HepG2 (cell line): ENCODE data around the gene PDE3B. TPM values are rescaled to one million over a fixed set of nuclear protein-coding genes. Genes with fewer than 3 reads are reported as not detected.

Source experiments
- CEBPB ChIP-seq: IDR thresholded peaks from 2 replicates; pipeline ENCODE4 v1.6.1; 2011; ENCODE audit warnings: low read depth, low read length, improper control_type of control experiment, borderline replicate concordance
- HDAC1 ChIP-seq: sonication (generic); formaldehyde crosslinking; IDR thresholded peaks from 2 replicates; pipeline ENCODE4 v1.5.1; 2020; ENCODE audit warnings: mild to moderate bottlenecking, missing genetic modification reagents
- HNRNPH1 ChIP-seq: fragments of 200-400 bp; formaldehyde crosslinking; optimal IDR thresholded peaks from 2 replicates; pipeline ENCODE3; 2017; ENCODE audit warnings: mild to moderate bottlenecking, low read depth, low read length
- KLF9 ChIP-seq: IDR thresholded peaks from 2 replicates; pipeline ENCODE4 v1.6.1; 2016; ENCODE audit warnings: low read depth
- MIER2 ChIP-seq: IDR thresholded peaks from 2 replicates; pipeline ENCODE4 v1.6.1; 2016; ENCODE audit warnings: missing biosample characterization, missing genetic modification reagents
- POLR2AphosphoS2 ChIP-seq: IDR thresholded peaks from 2 replicates; pipeline ENCODE4 v1.6.1; 2011; ENCODE audit warnings: low read depth, low read length, improper control_type of control experiment
- ZNF17 ChIP-seq: sonication (generic); formaldehyde crosslinking; IDR thresholded peaks from 2 replicates; pipeline ENCODE4 v1.5.0; 2020; ENCODE audit warnings: mild to moderate bottlenecking, missing genetic modification reagents
- polyA plus RNA-seq, 8 experiments: library from polyadenylated mRNA; depleted of rRNA in 3 of 8; stranded (reverse) in 7 of 8; unstranded in 1 of 8; fragments of >200 nt; fragmentation: Illumina TruSeq in 4 of 8; extraction: Trizol in 4 of 8; gene quantifications; 2 replicates each; pipeline versions ENCODE4 v1.2.1 to v1.2.3, GENCODE V29; 2011 to 2016; ENCODE audit warnings: low read depth in 4 of 8, missing spikeins in 1 of 8, mixed read lengths in 1 of 8; ENCODE audit not compliant: insufficient read depth in 1 of 8
- total RNA-seq, 5 experiments: library from RNA; depleted of rRNA; stranded (reverse); fragments of >200 nt; fragmentation: Illumina TruSeq; extraction: Trizol; gene quantifications; 2 replicates each; pipeline ENCODE4 v1.2.3, GENCODE V29; 2016; ENCODE audit warnings: low read depth in 1 of 5
- TF ChIP-seq, protein P1 (sequence below): sonication (generic); formaldehyde crosslinking; IDR thresholded peaks from 2 replicates; pipeline ENCODE4 v1.8.1; 2022; ENCODE audit warnings: low read depth, mild to moderate bottlenecking, missing genetic modification reagents
- TF ChIP-seq, protein P2 (sequence below): sonication (generic); formaldehyde crosslinking; IDR thresholded peaks from 2 replicates; pipeline ENCODE4 v1.5.1; 2020; ENCODE audit warnings: missing genetic modification reagents, mild to moderate bottlenecking, borderline replicate concordance
- TF ChIP-seq, protein P3 (sequence below): IDR thresholded peaks from 2 replicates; pipeline ENCODE4 v1.6.1; 2016; ENCODE audit warnings: low read depth, control low read depth
- TF ChIP-seq, protein P4 (sequence below): sonication (generic); formaldehyde crosslinking; IDR thresholded peaks from 2 replicates; pipeline ENCODE4 v1.8.0; 2022; ENCODE audit warnings: missing genetic modification reagents, mild to moderate bottlenecking, inconsistent platforms, borderline replicate concordance
- TF ChIP-seq, protein P5 (sequence below): sonication (generic); formaldehyde crosslinking; IDR thresholded peaks from 2 replicates; pipeline ENCODE4 v1.5.0; 2020; ENCODE audit warnings: mild to moderate bottlenecking, missing genetic modification reagents
- TF ChIP-seq, protein P6 (sequence below): sonication (generic); formaldehyde crosslinking; IDR thresholded peaks from 2 replicates; pipeline ENCODE4 v1.4.0; 2020; ENCODE audit warnings: missing genetic modification reagents
- TF ChIP-seq, protein P7 (sequence below), 2 experiments: fragments of 450-650 bp in 1 of 2; sonication (generic) in 1 of 2; formaldehyde crosslinking; IDR thresholded peaks; 2 replicates each; pipeline versions ENCODE4 v1.5.0 to v1.8.0; 2020 to 2022; ENCODE audit warnings: mild to moderate bottlenecking in 1 of 2, missing genetic modification reagents in 1 of 2

The PDE3B gene
- total and polyA plus RNA-seq, 2 of the 13 experiments (the other 11 are each of a cell fraction or from before 2014, with no cell fraction given), result 14.1 to 26.5 TPM

DNA sequence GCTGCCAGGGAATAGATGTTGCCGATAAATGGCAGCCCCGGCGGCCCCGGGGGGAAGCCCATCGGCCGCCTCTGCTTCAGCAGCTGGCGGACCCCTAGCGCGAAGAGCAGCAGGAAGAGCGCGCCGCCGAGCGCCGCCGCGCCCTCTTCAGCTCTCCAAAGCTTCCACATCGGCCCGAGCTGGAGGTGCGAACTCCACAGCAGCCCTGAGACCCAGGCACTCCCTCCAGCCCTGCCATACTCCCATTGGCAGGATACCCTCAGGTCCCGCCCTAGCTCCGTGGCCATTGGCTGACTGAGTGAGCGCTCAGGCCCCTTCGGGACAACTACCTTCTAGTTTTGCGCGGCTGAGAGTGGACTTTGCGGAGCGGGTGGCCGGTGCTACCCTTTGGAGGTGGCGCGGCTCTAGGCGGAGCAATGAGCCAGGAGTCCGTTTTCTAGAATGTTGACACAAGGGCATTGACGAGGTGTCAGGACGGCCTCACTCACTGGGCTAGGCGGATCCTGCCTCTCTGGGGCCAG is 248.5 kb downstream of the PDE3B start, which contains the start of gene CYP2R1 (continued):
- TF ChIP-seq, protein P1, sequence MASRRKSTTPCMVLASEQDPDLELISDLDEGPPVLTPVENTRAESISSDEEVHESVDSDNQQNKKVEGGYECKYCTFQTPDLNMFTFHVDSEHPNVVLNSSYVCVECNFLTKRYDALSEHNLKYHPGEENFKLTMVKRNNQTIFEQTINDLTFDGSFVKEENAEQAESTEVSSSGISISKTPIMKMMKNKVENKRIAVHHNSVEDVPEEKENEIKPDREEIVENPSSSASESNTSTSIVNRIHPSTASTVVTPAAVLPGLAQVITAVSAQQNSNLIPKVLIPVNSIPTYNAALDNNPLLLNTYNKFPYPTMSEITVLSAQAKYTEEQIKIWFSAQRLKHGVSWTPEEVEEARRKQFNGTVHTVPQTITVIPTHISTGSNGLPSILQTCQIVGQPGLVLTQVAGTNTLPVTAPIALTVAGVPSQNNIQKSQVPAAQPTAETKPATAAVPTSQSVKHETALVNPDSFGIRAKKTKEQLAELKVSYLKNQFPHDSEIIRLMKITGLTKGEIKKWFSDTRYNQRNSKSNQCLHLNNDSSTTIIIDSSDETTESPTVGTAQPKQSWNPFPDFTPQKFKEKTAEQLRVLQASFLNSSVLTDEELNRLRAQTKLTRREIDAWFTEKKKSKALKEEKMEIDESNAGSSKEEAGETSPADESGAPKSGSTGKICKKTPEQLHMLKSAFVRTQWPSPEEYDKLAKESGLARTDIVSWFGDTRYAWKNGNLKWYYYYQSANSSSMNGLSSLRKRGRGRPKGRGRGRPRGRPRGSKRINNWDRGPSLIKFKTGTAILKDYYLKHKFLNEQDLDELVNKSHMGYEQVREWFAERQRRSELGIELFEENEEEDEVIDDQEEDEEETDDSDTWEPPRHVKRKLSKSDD (CRISPR knock-in tag), result no peak
- TF ChIP-seq, protein P2, sequence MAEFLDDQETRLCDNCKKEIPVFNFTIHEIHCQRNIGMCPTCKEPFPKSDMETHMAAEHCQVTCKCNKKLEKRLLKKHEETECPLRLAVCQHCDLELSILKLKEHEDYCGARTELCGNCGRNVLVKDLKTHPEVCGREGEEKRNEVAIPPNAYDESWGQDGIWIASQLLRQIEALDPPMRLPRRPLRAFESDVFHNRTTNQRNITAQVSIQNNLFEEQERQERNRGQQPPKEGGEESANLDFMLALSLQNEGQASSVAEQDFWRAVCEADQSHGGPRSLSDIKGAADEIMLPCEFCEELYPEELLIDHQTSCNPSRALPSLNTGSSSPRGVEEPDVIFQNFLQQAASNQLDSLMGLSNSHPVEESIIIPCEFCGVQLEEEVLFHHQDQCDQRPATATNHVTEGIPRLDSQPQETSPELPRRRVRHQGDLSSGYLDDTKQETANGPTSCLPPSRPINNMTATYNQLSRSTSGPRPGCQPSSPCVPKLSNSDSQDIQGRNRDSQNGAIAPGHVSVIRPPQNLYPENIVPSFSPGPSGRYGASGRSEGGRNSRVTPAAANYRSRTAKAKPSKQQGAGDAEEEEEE, result no peak
- TF ChIP-seq, protein P3, sequence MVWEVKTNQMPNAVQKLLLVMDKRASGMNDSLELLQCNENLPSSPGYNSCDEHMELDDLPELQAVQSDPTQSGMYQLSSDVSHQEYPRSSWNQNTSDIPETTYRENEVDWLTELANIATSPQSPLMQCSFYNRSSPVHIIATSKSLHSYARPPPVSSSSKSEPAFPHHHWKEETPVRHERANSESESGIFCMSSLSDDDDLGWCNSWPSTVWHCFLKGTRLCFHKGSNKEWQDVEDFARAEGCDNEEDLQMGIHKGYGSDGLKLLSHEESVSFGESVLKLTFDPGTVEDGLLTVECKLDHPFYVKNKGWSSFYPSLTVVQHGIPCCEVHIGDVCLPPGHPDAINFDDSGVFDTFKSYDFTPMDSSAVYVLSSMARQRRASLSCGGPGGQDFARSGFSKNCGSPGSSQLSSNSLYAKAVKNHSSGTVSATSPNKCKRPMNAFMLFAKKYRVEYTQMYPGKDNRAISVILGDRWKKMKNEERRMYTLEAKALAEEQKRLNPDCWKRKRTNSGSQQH, result no peak
- TF ChIP-seq, protein P4, sequence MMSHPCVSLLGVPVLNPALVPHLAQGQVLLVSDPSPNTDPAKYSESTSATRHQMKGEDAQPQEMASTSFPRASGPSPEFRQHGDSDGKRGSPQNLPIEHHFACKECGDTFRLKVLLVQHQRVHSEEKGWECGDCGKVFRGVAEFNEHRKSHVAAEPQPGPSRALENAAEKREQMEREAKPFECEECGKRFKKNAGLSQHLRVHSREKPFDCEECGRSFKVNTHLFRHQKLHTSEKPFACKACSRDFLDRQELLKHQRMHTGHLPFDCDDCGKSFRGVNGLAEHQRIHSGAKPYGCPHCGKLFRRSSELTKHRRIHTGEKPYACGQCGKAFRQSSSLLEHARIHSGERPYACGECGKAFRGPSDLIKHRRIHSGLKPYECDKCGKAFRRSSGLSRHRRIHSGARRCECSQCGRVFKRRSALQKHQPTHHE (CRISPR knock-in tag), result 0 out of 2 replicates have a peak, but pooled peaks have one; percentile 42
- TF ChIP-seq, protein P5, sequence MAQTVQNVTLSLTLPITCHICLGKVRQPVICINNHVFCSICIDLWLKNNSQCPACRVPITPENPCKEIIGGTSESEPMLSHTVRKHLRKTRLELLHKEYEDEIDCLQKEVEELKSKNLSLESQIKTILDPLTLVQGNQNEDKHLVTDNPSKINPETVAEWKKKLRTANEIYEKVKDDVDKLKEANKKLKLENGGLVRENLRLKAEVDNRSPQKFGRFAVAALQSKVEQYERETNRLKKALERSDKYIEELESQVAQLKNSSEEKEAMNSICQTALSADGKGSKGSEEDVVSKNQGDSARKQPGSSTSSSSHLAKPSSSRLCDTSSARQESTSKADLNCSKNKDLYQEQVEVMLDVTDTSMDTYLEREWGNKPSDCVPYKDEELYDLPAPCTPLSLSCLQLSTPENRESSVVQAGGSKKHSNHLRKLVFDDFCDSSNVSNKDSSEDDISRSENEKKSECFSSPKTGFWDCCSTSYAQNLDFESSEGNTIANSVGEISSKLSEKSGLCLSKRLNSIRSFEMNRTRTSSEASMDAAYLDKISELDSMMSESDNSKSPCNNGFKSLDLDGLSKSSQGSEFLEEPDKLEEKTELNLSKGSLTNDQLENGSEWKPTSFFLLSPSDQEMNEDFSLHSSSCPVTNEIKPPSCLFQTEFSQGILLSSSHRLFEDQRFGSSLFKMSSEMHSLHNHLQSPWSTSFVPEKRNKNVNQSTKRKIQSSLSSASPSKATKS, result no peak
- TF ChIP-seq CEBPB, result no peak
- no peak for TF ChIP-seq POLR2AphosphoS2
- TF ChIP-seq KLF9, result no peak
- TF ChIP-seq MIER2 (CRISPR knock-in tag), result no peak
- TF ChIP-seq, protein P6, sequence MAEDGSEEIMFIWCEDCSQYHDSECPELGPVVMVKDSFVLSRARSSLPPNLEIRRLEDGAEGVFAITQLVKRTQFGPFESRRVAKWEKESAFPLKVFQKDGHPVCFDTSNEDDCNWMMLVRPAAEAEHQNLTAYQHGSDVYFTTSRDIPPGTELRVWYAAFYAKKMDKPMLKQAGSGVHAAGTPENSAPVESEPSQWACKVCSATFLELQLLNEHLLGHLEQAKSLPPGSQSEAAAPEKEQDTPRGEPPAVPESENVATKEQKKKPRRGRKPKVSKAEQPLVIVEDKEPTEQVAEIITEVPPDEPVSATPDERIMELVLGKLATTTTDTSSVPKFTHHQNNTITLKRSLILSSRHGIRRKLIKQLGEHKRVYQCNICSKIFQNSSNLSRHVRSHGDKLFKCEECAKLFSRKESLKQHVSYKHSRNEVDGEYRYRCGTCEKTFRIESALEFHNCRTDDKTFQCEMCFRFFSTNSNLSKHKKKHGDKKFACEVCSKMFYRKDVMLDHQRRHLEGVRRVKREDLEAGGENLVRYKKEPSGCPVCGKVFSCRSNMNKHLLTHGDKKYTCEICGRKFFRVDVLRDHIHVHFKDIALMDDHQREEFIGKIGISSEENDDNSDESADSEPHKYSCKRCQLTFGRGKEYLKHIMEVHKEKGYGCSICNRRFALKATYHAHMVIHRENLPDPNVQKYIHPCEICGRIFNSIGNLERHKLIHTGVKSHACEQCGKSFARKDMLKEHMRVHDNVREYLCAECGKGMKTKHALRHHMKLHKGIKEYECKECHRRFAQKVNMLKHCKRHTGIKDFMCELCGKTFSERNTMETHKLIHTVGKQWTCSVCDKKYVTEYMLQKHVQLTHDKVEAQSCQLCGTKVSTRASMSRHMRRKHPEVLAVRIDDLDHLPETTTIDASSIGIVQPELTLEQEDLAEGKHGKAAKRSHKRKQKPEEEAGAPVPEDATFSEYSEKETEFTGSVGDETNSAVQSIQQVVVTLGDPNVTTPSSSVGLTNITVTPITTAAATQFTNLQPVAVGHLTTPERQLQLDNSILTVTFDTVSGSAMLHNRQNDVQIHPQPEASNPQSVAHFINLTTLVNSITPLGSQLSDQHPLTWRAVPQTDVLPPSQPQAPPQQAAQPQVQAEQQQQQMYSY (CRISPR knock-in tag), result peak; percentile 98
- TF ChIP-seq HNRNPH1, result no peak
- TF ChIP-seq, protein P7, sequence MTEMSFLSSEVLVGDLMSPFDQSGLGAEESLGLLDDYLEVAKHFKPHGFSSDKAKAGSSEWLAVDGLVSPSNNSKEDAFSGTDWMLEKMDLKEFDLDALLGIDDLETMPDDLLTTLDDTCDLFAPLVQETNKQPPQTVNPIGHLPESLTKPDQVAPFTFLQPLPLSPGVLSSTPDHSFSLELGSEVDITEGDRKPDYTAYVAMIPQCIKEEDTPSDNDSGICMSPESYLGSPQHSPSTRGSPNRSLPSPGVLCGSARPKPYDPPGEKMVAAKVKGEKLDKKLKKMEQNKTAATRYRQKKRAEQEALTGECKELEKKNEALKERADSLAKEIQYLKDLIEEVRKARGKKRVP (CRISPR knock-in tag; IDR thresholded peaks at IDR 0.05), result no peak
- TF ChIP-seq HDAC1 (CRISPR knock-in tag), result peak; percentile 49; the same call in 1 of the 2 replicates
- TF ChIP-seq ZNF17 (CRISPR knock-in tag), result no peak
